Gastroesophageal sphincter (tissue), 3 donors: ENCODE measurements around the gene GLTP.

Experiments used
- EP300 ChIP-seq: sonication (generic); formaldehyde crosslinking; IDR thresholded peaks from one replicate; pipeline ENCODE4 v1.6.1; 2017; ENCODE audit warnings: antibody characterized with exemption, mild to moderate bottlenecking
- POLR2A ChIP-seq, 2 donors: fragments of 450-650 bp; IDR thresholded peaks; one replicate each; pipeline ENCODE4 v1.6.1; 2017; ENCODE audit warnings: antibody characterized with exemption in 2 of 2, mild to moderate bottlenecking in 2 of 2, moderate library complexity in 1 of 2
- POLR2AphosphoS5 ChIP-seq: sonication (generic); formaldehyde crosslinking; IDR thresholded peaks from one replicate; pipeline ENCODE4 v1.6.1; 2017; ENCODE audit warnings: antibody characterized with exemption
- TF ChIP-seq, protein P1 (sequence below), 4 experiments: fragments of 200-600 bp in 2 of 4; fragments of 450-650 bp in 2 of 4; sonication (generic) in 1 of 4; IDR thresholded peaks; one replicate each; pipeline ENCODE4 v1.5.1; 2017 to 2019; ENCODE audit warnings: antibody characterized with exemption in 4 of 4, mild to moderate bottlenecking in 2 of 4, moderate library complexity in 2 of 4

DNA sequence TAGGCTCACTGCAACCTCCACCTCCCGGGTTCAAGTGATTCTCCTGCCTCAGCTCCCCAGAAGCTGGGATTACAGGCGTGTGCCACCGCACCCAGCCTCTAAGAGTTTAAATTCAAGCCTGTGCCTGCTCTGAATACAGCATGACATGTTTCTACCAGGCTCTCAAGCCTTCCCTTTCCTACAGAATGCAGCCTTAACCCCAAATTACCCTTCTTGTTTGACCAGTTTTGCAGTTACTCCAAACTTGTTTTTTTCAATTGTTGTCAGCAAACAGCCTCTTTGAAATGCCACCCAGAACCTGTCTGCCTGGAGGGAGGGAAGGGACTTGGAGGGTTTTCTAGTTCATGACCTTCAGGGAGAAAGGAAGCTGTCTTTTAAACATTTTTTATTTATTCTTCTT, 15.4 kb downstream of the GLTP start:
- TF ChIP-seq, protein P1, sequence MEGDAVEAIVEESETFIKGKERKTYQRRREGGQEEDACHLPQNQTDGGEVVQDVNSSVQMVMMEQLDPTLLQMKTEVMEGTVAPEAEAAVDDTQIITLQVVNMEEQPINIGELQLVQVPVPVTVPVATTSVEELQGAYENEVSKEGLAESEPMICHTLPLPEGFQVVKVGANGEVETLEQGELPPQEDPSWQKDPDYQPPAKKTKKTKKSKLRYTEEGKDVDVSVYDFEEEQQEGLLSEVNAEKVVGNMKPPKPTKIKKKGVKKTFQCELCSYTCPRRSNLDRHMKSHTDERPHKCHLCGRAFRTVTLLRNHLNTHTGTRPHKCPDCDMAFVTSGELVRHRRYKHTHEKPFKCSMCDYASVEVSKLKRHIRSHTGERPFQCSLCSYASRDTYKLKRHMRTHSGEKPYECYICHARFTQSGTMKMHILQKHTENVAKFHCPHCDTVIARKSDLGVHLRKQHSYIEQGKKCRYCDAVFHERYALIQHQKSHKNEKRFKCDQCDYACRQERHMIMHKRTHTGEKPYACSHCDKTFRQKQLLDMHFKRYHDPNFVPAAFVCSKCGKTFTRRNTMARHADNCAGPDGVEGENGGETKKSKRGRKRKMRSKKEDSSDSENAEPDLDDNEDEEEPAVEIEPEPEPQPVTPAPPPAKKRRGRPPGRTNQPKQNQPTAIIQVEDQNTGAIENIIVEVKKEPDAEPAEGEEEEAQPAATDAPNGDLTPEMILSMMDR (IDR thresholded peaks at IDR 0.05) = no peak
- TF ChIP-seq POLR2AphosphoS5 (no peak), POLR2A (IDR thresholded peaks at IDR 0.05) (no peak), EP300 (no peak)
